GM20000 (cell line): ENCODE results near the gene FMOD.
A peak's percentile ranks its signal among the peaks of the same experiment; 100 is the strongest.

Source experiments
- DNase-seq: peaks from one replicate; pipeline ENCODE4 v3.0.0; 2012; ENCODE audit warnings: low spot score
- TF ChIP-seq, protein P1 (sequence below): IDR thresholded peaks from 2 replicates; pipeline ENCODE4 v1.5.1; 2012; ENCODE audit warnings: mild to moderate bottlenecking, control low read depth; ENCODE audit errors: extremely low read depth, missing control alignments

Gene FMOD

GRCh38 chr1:203351037-203351625, at the start of gene FMOD:
TSS of gene FMOD (minus strand) at chr1:203351122. CDS start at chr1:203348270, 2,852 bp downstream.
- TF ChIP-seq, protein P1, sequence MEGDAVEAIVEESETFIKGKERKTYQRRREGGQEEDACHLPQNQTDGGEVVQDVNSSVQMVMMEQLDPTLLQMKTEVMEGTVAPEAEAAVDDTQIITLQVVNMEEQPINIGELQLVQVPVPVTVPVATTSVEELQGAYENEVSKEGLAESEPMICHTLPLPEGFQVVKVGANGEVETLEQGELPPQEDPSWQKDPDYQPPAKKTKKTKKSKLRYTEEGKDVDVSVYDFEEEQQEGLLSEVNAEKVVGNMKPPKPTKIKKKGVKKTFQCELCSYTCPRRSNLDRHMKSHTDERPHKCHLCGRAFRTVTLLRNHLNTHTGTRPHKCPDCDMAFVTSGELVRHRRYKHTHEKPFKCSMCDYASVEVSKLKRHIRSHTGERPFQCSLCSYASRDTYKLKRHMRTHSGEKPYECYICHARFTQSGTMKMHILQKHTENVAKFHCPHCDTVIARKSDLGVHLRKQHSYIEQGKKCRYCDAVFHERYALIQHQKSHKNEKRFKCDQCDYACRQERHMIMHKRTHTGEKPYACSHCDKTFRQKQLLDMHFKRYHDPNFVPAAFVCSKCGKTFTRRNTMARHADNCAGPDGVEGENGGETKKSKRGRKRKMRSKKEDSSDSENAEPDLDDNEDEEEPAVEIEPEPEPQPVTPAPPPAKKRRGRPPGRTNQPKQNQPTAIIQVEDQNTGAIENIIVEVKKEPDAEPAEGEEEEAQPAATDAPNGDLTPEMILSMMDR = no peak
- DNase-seq = peak; percentile 41

- TF ChIP-seq, protein P1 = no peak
- DNase-seq = no peak
Observed at GRCh38 chr1:203396595-203397194, 45.8 kb upstream of the FMOD start.

DNA sequence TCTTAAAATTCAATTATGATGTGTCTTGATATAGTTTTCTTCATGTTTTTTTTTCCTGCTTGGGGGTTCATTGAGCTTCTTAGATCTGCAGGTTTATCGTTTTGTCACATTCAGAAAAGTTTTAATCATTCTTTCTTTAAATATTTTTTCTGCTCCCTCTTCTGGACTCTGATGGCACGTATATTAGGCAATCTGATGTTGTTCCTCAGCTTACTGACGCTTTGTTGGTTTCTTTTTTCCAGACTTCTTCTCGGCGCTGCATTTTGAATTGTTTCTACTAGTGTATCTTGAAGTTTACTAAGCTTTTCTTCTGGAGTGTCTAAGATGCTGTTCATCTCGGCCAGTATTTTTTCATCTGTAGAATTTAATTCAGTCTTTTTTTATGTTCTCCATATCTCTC, 44.8 kb upstream of the FMOD start:
- DNase-seq = no peak
- TF ChIP-seq, protein P1 = no peak

DNA sequence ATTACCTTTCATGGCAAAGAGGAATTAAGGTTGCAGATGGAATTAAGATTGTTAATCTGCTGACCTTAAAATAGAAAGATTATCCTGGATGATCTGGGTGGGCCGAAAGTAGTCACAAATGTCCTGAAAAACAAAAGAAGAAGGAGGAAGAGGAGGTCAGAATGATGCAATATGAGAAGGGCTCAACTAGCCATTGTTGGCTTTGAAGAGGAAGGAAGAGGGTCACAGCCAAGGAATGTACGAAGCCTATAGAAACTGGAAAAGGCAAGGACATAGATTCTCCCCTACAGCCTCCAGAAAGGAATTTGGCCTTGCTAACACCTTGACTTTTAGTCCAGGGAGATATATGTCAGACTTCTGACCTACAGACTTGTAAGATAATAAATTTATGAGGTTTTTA, 39.4 kb upstream of the FMOD start:
- DNase-seq = no peak
- TF ChIP-seq, protein P1 = no peak

DNA sequence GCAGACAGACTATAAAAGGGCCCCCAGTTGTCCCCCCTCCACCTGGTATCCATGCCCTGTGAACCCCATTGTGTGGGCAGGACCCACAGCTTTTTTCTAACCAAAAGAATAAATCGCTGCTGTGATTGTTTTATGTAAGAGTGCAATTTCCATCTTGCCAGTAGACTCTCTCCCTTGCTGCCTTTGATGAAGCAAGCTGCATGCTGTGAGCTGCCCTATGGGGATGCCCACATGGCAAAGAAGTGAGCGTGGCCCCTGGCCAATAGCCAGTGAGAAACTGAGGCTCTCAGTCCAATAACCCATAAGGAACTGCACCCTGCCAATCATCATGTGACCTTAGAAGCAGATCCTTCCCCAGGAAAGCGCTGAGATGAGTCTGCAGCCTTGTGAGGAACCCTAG, 37.8 kb upstream of the FMOD start:
- TF ChIP-seq, protein P1 = no peak
- DNase-seq = no peak

GRCh38 chr1:203382026-203382425, 31.1 kb upstream of the FMOD start:
- DNase-seq = no peak

DNA sequence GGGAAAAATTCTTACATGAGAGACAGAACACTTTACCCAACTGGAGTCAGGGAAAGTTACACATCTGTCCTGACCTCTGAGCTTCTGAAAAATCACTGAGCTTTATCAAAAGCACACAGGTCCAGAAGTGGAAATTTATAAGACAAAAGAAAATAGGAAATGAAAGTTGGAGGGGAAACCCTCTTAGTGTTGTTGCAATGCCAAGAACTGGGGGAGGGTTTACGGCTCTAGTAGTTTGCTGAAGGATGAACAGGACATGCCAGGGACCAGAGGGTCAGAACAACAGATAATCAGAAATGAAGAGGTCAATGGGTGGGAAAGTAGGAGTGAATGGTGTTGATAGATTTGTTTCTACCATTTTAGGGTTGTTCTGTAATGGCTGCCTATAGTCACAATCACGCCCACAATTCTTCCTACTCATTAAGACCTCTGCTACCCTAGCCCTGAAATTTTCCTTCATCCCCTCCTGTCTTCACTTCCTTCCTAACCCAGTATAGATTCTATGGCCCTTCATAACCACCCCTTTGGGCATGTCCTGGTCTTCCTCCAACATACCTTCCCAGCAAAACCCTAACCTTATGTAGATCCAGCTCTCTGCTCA, 30.3 kb upstream of the FMOD start:
- TF ChIP-seq, protein P1 = no peak
- peak; percentile 53 for DNase-seq

More at GRCh38 chr1:203382026-203382425, 31.1 kb upstream of the FMOD start:
- TF ChIP-seq, protein P1 = no peak
